OCI-LY1 (cell line): ENCODE data around the gene PCSK6.

Source experiments
- H2AFZ ChIP-seq: fragments of 200-600 bp; sonication (generic), shearing (Covaris generic); 2 replicates; pipeline ENCODE4 v1.6.0; 2014; ENCODE audit warnings: antibody characterized with exemption, mild to moderate bottlenecking, low read length
- H3F3A ChIP-seq: fragments of 200-600 bp; sonication (generic), shearing (Covaris generic); 2 replicates; pipeline ENCODE4 v1.6.0; 2014; ENCODE audit warnings: mild to moderate bottlenecking, antibody characterized with exemption, low read length, moderate library complexity; ENCODE audit not compliant: insufficient read depth
- H3K27ac ChIP-seq: fragments of 200-600 bp; sonication (generic); 2 replicates; pipeline ENCODE4 v1.5.1; 2014; ENCODE audit warnings: low read length, mixed run types, mild to moderate bottlenecking, low read depth; ENCODE audit not compliant: poor library complexity, severe bottlenecking
- H3K27me3 ChIP-seq: fragments of 200-600 bp; sonication (generic); 2 replicates; pipeline ENCODE4 v1.6.0; 2014; ENCODE audit warnings: antibody characterized with exemption, mild to moderate bottlenecking, low read length, moderate library complexity; ENCODE audit not compliant: insufficient read depth
- H3K36me3 ChIP-seq: fragments of 200-600 bp; sonication (generic); 2 replicates; pipeline ENCODE4 v1.6.1; 2014; ENCODE audit warnings: mild to moderate bottlenecking, antibody characterized with exemption, low read length, moderate library complexity, mixed read lengths; ENCODE audit not compliant: insufficient read depth
- H3K4me1 ChIP-seq: fragments of 200-600 bp; sonication (generic); 2 replicates; pipeline ENCODE4 v1.5.1; 2014; ENCODE audit warnings: mild to moderate bottlenecking, low read length, moderate library complexity; ENCODE audit not compliant: insufficient read depth, severe bottlenecking
- H3K4me2 ChIP-seq: fragments of 200-600 bp; sonication (generic), shearing (Covaris generic); 2 replicates; pipeline ENCODE4 v1.6.1; 2014; ENCODE audit warnings: low read length
- H3K4me3 ChIP-seq: fragments of 200-600 bp; sonication (generic); 2 replicates; pipeline ENCODE4 v1.5.1; 2014; ENCODE audit warnings: low read length, low read depth, mild to moderate bottlenecking, mixed read lengths; ENCODE audit not compliant: poor library complexity, severe bottlenecking
- H3K79me2 ChIP-seq: fragments of 200-600 bp; shearing (Covaris generic); 2 replicates; pipeline ENCODE4 v1.6.1; 2016; ENCODE audit warnings: mixed run types, low read length, mixed read lengths; ENCODE audit not compliant: insufficient read depth
- H3K9ac ChIP-seq: fragments of 200-600 bp; sonication (generic), shearing (Covaris generic); 2 replicates; pipeline ENCODE4 v1.6.1; 2014; ENCODE audit warnings: mild to moderate bottlenecking, low read length, mixed read lengths
- H3K9me2 ChIP-seq: fragments of 200-600 bp; sonication (generic), shearing (Covaris generic); 2 replicates; pipeline ENCODE4 v1.6.1; 2014; ENCODE audit warnings: low read depth, mild to moderate bottlenecking, low read length, mixed read lengths
- H3K9me3 ChIP-seq: fragments of 200-600 bp; shearing (Covaris generic); 2 replicates; pipeline ENCODE4 v1.6.1; 2014; ENCODE audit warnings: low read length, mixed read lengths
- H4K20me1 ChIP-seq: fragments of 200-600 bp; sonication (generic), shearing (Covaris generic); 2 replicates; pipeline ENCODE4 v1.6.0; 2016; ENCODE audit warnings: mild to moderate bottlenecking, low read length; ENCODE audit not compliant: insufficient read depth
- EZH2 ChIP-seq: fragments of 200-600 bp; sonication (generic), shearing (Covaris generic); IDR thresholded peaks from 2 replicates; pipeline ENCODE4 v1.8.0; 2017; ENCODE audit warnings: borderline replicate concordance, mixed run types, mild to moderate bottlenecking, antibody characterized with exemption, low read length, moderate library complexity, mixed read lengths
- TF ChIP-seq, protein P1 (sequence below): fragments of 200-600 bp; sonication (generic), shearing (Covaris generic); IDR thresholded peaks from 2 replicates; pipeline ENCODE4 v1.5.1; 2017; ENCODE audit warnings: mild to moderate bottlenecking, antibody characterized with exemption, low read length, moderate library complexity, mixed read lengths

PCSK6 gene

DNA sequence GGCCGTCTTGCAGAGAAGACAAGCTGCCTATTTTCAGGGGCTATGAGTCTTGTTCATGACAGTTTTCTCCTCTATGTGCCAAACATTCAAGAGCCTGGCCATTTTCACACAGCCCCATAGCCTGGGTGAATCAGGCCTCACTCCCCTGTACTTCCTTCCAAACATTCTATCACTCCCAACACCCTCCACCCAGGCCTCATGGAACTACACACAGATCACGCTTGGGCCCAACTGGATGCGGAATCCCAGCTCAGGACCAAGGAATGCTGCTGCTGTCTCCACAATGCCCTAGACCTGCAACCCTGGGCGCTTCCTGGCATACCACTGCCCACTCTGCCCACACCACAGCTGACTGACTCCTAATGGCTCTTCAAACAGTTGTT, 39.4 kb upstream of the PCSK6 start:
- no peaks in the 10 kb centered on the region for H3K9me3 ChIP-seq
- H3K79me2 ChIP-seq: no peaks in the 10 kb centered on the region
- no peaks in the 10 kb centered on the region for H3F3A ChIP-seq
- no peaks in the 10 kb centered on the region for H3K4me1 ChIP-seq
- 0 out of 2 replicates have a peak, but pooled peaks cover 4% of the 10 kb centered on the region for H3K27me3 ChIP-seq
- no peaks in the 10 kb centered on the region for H4K20me1 ChIP-seq
- no peak overlapping the region for H2AFZ ChIP-seq
- no peaks in the 10 kb centered on the region for H3K9me2 ChIP-seq
- no peak overlapping the region for H3K4me2 ChIP-seq
- H3K4me3 ChIP-seq: no peak overlapping the region
- no peak overlapping the region for H3K9ac ChIP-seq
- no peak overlapping the region for H3K27ac ChIP-seq
- H3K36me3 ChIP-seq: no peaks in the 10 kb centered on the region
- no peak for TF ChIP-seq EZH2
- TF ChIP-seq, protein P1, sequence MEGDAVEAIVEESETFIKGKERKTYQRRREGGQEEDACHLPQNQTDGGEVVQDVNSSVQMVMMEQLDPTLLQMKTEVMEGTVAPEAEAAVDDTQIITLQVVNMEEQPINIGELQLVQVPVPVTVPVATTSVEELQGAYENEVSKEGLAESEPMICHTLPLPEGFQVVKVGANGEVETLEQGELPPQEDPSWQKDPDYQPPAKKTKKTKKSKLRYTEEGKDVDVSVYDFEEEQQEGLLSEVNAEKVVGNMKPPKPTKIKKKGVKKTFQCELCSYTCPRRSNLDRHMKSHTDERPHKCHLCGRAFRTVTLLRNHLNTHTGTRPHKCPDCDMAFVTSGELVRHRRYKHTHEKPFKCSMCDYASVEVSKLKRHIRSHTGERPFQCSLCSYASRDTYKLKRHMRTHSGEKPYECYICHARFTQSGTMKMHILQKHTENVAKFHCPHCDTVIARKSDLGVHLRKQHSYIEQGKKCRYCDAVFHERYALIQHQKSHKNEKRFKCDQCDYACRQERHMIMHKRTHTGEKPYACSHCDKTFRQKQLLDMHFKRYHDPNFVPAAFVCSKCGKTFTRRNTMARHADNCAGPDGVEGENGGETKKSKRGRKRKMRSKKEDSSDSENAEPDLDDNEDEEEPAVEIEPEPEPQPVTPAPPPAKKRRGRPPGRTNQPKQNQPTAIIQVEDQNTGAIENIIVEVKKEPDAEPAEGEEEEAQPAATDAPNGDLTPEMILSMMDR: no peak

DNA sequence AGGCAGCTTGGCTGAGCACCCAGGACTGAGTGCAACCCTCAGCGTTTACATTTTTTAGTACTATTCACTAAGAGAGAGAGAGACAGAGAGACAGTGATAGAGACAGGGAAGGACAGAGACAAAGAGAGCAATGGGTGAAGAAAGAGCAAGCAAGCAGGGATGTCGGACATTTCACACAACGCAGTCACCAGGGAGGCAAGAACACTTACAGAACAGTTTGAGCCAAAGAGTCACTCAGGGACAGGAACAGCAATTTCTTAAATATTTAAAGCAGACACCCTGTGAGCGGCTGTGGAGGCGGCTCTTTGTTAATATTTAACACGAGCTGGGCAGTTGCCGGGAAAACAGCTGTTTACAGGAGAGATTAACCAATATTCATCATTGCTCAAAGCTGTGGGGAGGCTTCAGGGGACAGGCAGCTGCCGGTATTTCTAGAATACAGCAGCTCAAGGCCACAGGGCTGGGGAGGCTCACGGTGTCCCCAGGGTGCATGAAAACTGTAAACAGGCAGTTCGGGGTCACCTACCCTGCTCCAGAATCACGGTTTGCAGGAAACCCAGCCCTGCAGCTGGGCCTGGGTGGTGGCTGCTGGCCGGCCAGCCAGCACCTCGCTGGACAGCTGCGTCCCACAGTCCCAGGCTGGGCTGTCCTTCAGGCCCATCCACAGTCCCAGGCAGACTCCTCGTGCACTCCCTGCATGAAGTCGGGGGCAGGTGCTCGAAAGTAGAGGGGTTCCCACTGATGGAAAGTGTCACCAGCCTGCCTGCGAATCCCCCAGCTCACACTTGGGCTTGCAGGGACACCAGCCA, 38.8 kb upstream of the PCSK6 start:
- no peaks in the 10 kb centered on the region for H3K79me2 ChIP-seq
- no peak overlapping the region for H3K27ac ChIP-seq
- H3K9me2 ChIP-seq: no peaks in the 10 kb centered on the region
- H3K4me2 ChIP-seq: no peak overlapping the region
- no peaks in the 10 kb centered on the region for H3K36me3 ChIP-seq
- H3K27me3 ChIP-seq: 0 out of 2 replicates have a peak, but pooled peaks cover 4% of the 10 kb centered on the region
- H3K9me3 ChIP-seq: no peaks in the 10 kb centered on the region
- no peaks in the 10 kb centered on the region for H3K4me1 ChIP-seq
- H3F3A ChIP-seq: no peaks in the 10 kb centered on the region
- TF ChIP-seq, protein P1: no peak
- TF ChIP-seq EZH2: no peak
- no peak overlapping the region for H3K9ac ChIP-seq
- no peaks in the 10 kb centered on the region for H4K20me1 ChIP-seq
- H2AFZ ChIP-seq: no peak overlapping the region
- no peak overlapping the region for H3K4me3 ChIP-seq

DNA sequence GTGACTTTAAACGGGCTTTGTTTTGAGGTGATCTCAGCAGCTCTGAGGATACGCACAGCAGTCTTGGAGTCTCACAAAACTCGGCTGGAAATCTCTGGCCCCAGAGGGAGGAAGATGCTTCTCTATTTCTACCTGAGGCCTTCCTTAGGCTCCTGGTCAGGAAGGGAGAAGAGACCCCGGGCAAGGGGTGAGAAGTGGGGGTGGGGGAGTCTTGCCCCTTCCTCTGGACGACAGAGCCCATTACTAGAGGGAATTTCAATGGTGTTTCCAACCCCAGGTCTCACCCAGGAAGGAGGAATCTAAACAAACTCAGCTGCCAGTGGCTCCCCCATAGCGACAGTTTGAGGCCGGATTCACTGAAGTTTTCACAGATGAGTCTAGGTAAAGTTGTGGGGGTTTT, 37.4 kb upstream of the PCSK6 start:
- Histone ChIP-seq H3K9me3 (no peaks in the 10 kb centered on the region), H3K36me3 (no peaks in the 10 kb centered on the region), H3K4me3 (no peak overlapping the region), H3K27ac (no peak overlapping the region), H3K79me2 (no peaks in the 10 kb centered on the region), H4K20me1 (no peaks in the 10 kb centered on the region), H3K9me2 (no peaks in the 10 kb centered on the region), H3K27me3 (0 out of 2 replicates have a peak, but pooled peaks cover 4% of the 10 kb centered on the region), H3F3A (no peaks in the 10 kb centered on the region), H3K4me1 (no peaks in the 10 kb centered on the region), H3K4me2 (no peak overlapping the region), H2AFZ (no peak overlapping the region), H3K9ac (no peak overlapping the region)
- TF ChIP-seq EZH2: no peak
- TF ChIP-seq, protein P1: no peak
